GM20431 (cell line): ENCODE measurements around the gene SCUBE3.

Source experiments
- in situ Hi-C: fragments of 300-500 bp; cut with MseI, MboI; formaldehyde crosslinking; loops from one replicate; pipeline ENCODE4 v1.15.0; 2020; ENCODE audit warnings: low sequenced_read_pairs; ENCODE audit not compliant: unreplicated experiment

The SCUBE3 gene

DNA sequence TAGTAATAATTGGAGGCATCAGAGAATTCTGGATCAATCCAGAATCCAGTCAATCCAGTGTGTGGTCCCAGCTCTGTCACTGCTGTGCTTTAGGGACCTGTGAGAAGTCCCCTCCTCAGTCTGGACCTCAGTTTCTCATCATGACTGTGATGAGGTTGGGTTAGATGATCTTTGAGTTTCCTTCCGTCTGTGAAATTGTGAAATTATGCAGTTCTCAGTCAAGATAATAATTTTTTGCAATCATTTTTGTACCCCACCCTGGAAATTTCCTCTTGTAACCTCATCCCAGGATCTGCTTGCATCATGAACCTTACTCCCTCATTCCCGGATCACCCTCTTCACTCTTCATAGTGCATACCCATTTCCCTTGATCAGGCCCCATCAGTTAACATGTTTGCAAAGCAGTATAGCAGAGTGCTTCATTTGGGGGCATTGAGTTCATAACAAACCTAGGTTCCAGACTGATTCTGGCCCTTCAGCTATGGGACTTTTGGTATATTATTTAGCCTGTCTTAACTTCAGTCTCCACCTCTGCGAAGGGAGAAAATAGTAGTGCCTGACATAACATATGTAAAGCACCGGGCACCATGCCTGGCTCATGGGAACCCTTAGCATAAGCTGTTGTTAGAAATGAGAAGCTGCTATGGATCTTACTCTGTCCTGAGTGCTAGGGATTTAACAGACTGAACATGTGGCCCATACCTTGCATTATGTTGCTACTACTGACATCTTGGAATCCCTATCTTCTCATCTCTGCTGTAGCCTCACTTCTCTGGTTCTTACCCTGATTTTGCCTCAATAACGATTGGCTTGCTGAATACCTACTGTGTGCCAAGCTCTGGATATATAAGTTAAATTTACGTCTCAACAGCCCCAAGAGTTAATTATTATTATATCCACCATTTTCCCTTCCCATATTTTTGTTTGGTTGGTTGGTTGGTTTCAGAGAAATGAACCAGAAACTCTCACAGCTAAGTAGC is 47.1 kb downstream of the SCUBE3 start:
- in situ Hi-C loops, result no loop called here

GRCh38 chr6:35262596-35262995 is 48.8 kb downstream of the SCUBE3 start:
- in situ Hi-C loops, result no loop called here

DNA sequence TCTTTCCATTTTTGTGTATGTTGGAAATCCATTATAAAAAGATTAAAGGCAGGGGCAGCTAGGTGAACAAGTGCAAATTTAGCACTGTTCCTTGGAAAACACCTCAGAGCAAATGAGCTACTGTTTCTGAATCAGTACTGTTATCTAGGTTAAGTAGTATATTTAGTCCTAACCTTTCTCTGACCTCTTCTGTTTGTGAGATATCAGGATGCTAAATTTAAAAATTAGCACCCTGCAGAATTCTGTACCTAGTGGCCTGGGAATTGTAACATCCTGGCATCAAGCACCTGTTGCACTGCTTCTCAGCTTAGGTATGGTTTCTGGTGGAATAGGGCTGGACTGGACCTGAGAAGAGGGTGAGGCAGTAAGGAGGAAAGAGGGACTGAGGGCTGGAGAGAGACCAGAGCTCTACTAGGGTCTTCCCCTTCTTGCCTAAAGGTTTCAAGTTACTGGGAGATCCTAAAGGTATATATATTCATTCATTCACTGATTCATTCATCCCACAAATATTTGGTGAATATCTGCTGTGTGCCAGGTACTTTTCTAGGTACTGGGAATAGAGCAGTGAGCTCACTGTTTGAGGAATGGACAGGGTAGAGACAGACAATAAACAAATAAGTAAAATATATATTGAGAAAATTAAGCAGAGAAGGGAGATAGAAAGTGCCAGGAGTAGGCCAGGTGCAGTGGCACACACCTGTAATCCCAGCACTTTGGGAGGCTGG is 51.0 kb downstream of the SCUBE3 start:
- in situ Hi-C loops, result no loop called here

GRCh38 chr6:35265523-35265922 is 51.8 kb downstream of the SCUBE3 start:
- in situ Hi-C loops, result no loop called here

DNA sequence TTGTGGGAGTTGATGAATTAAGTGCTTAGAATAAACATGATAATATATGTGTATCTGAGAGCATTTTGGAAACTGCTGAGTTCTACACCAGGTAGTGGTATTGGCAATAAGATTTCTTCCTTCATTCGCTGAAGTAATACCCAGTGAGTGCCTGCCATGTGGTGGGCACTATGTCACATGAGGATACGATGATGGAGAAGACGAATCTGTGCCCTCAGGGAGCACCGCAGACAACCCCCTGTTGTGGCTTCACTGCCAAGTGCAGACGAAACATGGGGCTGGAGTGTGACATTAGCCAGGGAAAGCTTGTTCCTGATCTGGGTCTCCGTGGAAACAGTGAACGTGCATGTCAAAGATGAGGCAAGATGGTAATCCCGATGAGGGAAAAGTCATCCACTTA is 53.7 kb downstream of the SCUBE3 start:
- in situ Hi-C loops, result no loop called here

DNA sequence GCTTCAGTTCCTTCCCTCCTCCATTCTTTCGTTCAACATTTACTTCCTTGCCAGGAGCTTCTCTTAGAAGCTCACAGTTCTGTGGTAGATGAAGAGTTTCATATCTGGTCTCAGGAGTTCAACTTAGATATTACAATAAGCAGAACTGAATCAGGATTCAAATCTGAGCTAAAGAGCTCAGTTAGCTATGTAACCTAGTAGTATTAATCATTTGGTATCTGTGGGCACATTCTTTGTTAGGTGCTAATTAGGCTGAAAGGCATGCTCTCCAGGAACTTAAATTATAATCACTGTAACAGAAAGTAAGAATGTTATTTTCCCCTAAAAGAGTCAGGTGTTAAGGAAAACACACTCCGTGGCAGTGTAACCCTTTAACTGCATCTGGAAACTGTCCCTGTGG is 54.1 kb downstream of the SCUBE3 start:
- in situ Hi-C loops, result no loop called here

GRCh38 chr6:35272005-35272404 is 58.2 kb downstream of the SCUBE3 start:
- in situ Hi-C loops, result no loop called here

- in situ Hi-C loops, result no loop called here
Measured at GRCh38 chr6:35273822-35274559, 60.2 kb downstream of the SCUBE3 start.

DNA sequence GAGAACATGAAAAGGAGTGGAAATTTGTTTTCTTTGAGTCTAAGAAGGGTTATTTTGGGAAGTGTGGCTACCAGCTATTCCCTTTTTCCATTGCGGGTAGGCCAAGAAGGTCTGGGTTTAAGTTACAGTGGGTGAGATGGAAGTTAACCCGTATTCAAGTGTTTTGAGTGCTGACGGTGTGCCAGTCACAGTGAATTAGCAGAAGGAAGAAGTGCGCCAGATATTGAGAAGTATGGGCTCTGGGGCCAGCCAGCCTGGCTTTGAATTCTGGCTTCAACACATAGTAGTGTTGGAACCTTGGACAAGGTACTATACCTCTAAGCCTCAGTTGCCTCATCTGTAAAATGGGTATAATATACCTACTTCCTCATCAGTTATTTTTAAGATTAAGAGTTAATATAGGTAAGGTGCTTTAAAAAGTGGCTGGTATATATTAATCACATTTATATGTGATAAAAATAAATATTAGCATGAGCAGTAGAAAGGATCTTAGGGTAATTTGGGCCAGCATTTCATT is 62.0 kb downstream of the SCUBE3 start:
- in situ Hi-C loops, result no loop called here

DNA sequence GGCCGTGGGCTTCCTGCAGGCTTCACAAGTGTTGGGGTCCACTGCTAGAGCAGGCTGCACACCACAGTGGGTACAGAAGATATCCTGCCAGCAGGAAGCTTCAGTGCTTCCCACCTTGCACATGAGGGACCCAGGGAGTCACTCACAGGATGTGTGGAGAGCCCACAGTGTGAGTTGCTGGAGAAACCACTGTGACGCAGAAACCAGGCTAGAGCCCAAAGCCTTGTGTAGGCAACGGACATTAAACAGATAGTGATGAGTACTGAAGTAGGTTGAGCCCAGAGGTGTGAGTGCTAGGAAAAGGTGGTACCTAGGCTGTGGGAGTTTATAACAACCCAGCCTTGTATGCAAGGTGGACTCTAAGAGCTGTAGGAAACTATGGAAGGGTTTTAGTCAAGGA is 65.0 kb downstream of the SCUBE3 start:
- in situ Hi-C loops, result no loop called here

GRCh38 chr6:35280903-35281302 is 67.1 kb downstream of the SCUBE3 start:
- in situ Hi-C loops, result no loop called here

DNA sequence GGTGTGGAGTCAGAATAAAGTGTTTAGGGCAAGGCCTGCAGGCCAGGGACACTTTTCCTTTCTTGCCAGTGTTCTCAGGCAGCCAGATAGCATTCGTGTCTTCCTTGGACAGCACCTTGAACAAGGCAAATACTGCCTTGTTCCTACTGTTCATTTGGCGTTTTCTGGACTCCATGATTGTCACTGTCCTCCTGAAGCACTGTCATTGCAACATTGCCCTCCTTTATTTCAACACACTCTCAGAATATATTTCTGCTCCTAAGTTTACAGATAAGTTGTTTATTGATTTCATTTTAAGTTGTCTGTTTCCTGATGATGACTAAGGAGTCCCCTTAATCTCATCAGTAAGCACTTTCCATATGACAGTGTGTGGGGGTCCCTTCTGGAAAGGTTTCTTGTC is 68.7 kb downstream of the SCUBE3 start:
- in situ Hi-C loops, result no loop called here

DNA sequence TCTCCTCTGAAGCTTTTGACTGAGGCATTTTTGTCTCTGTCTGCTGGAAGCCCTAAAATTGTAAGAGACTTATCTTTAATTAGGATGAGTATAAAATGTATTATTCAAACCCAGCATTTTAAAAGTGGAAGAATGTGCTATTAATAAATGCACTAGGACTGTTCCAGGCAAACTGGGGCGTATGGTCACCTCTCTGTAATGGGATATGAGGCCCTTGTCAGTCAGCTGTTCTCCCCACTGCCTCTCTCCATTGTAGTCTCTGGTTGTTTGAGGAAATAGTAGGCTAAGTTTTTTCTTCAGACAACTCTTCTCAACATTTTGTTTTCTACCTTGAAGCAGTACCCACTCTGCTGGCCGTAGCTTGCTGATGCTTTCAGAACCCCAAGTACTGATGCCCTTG is 69.6 kb downstream of the SCUBE3 start:
- in situ Hi-C loops, result no loop called here

DNA sequence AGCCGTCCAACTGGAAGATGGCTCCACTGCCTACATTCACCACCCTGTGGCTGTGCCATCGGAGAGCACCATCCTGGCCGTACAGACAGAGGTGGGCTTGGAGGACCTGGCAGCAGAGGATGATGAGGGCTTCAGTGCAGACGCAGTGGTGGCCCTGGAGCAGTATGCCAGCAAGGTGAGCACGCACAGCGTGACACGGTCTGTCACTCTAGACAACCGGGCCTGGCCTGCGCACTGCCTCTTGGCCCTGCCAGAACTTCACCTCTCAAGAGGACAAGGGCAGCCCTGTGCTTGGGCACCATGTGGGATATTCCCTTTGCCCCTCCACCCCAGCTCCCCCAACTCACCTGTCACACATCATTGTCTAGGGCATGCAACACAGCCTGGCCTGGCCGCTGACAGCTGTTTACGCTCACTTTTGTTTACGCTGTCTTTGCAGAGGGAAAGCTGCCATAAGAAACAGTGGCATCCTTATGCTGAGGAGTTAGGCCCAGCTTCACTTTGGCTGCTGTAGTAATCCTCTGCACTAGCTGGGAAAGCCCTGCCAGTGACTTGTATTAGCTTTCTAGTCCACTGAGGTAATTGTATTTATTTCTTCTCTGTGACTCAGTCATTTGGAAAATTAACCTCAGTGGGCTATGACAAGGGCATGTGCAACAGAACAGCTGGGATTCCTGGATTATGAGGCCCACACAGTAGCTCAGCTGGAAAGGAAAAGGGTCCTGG is 74.1 kb downstream of the SCUBE3 start:
- in situ Hi-C loops, result no loop called here

DNA sequence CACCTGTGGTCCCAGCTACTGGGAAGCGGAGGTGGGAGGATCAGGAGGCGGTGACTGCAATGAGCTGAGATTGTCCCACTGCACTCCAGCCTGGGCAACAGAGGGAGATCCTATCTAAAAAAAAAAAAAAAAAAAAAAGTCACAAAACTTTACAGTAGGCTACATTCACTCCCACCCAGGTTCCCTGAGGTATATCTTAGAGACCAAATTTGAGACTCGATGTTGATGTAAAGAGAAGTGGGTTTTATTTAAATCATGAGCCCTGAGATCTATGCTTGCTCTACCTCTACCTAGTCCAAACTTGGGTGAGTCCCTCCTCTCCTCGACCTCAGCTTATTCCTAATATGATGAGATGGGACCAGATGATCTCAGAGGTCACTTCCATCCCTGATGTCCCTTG is 75.1 kb downstream of the SCUBE3 start:
- in situ Hi-C loops, result no loop called here

DNA sequence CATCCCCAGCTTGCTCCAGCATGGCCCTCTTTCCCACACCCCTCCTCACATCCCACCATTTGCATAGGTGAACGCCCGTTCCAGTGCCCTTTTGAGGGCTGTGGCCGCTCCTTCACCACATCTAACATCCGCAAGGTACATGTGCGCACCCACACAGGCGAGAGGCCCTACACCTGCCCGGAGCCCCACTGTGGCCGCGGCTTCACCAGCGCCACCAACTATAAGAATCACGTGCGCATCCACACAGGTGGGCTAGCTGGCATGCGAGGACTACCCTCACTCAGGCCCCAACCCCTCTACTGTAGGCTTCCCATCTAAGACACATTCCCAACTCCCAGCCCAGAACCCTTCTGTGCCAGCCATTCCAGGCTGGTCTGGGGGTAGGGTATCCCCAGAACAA is 77.7 kb downstream of the SCUBE3 start:
- in situ Hi-C loops, result no loop called here

DNA sequence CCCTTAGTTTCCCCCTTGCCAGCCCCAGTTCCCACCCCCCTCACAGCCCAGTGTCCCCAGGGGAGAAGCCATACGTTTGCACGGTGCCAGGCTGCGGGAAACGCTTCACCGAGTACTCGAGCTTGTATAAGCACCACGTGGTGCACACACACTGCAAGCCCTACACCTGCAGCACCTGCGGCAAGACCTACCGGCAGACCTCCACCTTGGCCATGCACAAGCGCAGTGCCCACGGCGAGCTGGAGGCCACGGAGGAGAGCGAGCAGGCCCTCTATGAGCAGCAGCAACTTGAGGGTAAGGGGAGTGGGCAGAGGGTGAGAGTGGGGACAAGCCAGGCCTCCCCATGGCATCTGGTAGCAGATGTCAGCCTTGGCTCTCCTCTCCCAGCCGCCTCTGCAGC is 78.7 kb downstream of the SCUBE3 start:
- in situ Hi-C loops, result no loop called here

DNA sequence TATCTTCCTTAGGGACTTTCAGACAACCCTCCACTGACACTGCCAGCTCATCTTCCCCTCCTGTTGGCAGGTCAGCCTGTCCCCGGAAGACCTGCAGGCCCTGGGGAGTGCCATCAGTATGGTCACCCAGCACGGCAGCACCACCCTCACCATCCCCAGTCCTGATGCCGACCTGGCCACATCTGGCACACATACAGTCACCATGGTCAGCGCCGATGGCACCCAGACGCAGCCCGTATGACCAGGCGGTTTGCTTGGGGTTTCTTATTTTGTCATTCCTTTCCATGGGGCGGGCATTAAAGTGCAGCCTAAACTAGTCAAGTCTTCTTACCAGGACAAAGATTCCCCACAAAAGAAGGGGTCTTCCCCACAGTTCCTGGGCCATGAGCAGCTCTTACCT is 79.9 kb downstream of the SCUBE3 start:
- in situ Hi-C loops, result no loop called here

DNA sequence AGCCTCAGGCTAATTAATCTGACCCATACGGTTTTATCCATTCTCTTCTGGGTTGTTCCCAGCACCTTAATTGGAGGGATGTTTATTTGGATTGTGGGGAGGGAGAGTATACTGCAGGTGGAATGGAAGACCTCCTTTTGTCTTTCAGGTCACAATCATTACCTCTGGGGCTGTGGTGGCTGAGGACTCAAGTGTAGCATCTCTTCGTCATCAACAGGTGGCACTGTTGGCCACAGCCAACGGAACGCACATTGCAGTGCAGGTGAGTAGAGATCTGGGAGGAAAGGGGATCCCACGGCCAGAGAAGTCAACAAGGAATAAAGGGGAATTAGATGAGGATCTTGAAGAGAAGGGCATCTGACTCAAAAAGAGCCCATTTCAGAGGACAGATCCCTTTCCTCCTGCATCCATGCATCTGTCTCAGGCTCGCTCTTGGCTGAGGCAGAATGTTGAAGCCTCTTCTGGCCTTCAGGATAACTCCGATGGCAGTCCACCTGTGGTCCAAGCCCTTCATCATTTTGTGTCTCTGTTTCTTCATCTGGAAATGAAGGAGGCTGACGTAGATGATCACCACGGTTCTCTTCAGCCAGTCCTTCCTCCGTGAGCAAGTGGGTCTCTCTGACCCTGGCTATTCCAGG is 80.7 kb downstream of the SCUBE3 start:
- in situ Hi-C loops, result no loop called here
